K562 (cell line): Measurements from ENCODE around the gene ECI2.

Experiments
- BRF2 ChIP-seq: IDR thresholded peaks from 3 replicates; pipeline ENCODE4 v1.6.1; 2011; ENCODE audit warnings: borderline replicate concordance, mild to moderate bottlenecking; ENCODE audit not compliant: insufficient read length, insufficient read depth
- CBX8 ChIP-seq: fragments of 200-600 bp; sonication (generic); IDR thresholded peaks from 2 replicates; pipeline ENCODE4 v1.6.1; 2012; ENCODE audit warnings: borderline replicate concordance, mixed run types, low read depth, mild to moderate bottlenecking, moderate library complexity, mixed read lengths, low read length, control low read depth, inconsistent platforms; ENCODE audit not compliant: poor library complexity, severe bottlenecking; ENCODE audit errors: extremely low read depth
- CTCF ChIP-seq, 3 experiments: IDR thresholded peaks in 2 of 3; conservative IDR thresholded peaks in 1 of 3; 2 replicates each; pipeline ENCODE4 v1.5.1; 2011 to 2012; ENCODE audit warnings: low read length in 3 of 3, mild to moderate bottlenecking in 3 of 3, control low read depth in 2 of 3, improper control_type of control experiment in 1 of 3, inconsistent platforms in 1 of 3, low read depth in 1 of 3, mixed read lengths in 1 of 3, moderate library complexity in 1 of 3; ENCODE audit not compliant: insufficient read depth in 2 of 3
- DDX20 ChIP-seq: fragments of 450-650 bp; IDR thresholded peaks from 2 replicates; pipeline ENCODE4 v1.6.1; 2016; ENCODE audit warnings: missing genetic modification characterization, low read depth, mild to moderate bottlenecking, missing compliant biosample characterization, moderate library complexity
- FOS ChIP-seq: IDR thresholded peaks from 3 replicates; pipeline ENCODE4 v1.6.1; 2011; ENCODE audit not compliant: insufficient read length; ENCODE audit errors: extremely low read depth
- JUNB ChIP-seq: fragments of 450-650 bp; formaldehyde crosslinking; conservative IDR thresholded peaks from 2 replicates; pipeline ENCODE4 v1.4.0; 2020; ENCODE audit warnings: mild to moderate bottlenecking
- NFE2L1 ChIP-seq: fragments of 450-650 bp; IDR thresholded peaks from 2 replicates; pipeline ENCODE4 v1.6.1; 2016; ENCODE audit warnings: missing genetic modification characterization, low read depth, mild to moderate bottlenecking, missing compliant biosample characterization, moderate library complexity, borderline replicate concordance
- POLR2A ChIP-seq: fragments of 450-650 bp; conservative IDR thresholded peaks from 2 replicates; pipeline ENCODE4 v1.6.1; 2016
- PTTG1 ChIP-seq: fragments of 450-650 bp; IDR thresholded peaks from 2 replicates; pipeline ENCODE4 v1.6.1; 2016; ENCODE audit warnings: low read depth, mild to moderate bottlenecking, missing genetic modification characterization, missing compliant biosample characterization
- ZFP36 ChIP-seq: fragments of 150-350 bp; IDR thresholded peaks from 2 replicates; pipeline ENCODE4 v1.6.1; 2018; ENCODE audit warnings: low read length, low read depth; ENCODE audit not compliant: partially characterized antibody
- ZNF354B ChIP-seq: fragments of 250-450 bp; sonication (Bioruptor Pico); IDR thresholded peaks from 2 replicates; pipeline ENCODE4 v1.4.0; 2020
- ZNF398 ChIP-seq: fragments of 250-450 bp; sonication (Bioruptor Pico); IDR thresholded peaks from 2 replicates; pipeline ENCODE4 v1.8.0; 2021; ENCODE audit warnings: moderate library complexity, mild to moderate bottlenecking, inconsistent platforms
- ZNF639 ChIP-seq, 2 experiments: fragments of 200-800 bp in 1 of 2; sonication (Bioruptor generic) in 1 of 2; sonication (generic) in 1 of 2; formaldehyde crosslinking in 1 of 2; IDR thresholded peaks in 1 of 2; conservative IDR thresholded peaks in 1 of 2; 2 replicates each; pipeline versions ENCODE4 v1.5.0 to v1.6.1; 2016 to 2020; ENCODE audit warnings: missing compliant biosample characterization in 1 of 2, missing genetic modification characterization in 1 of 2, missing genetic modification reagents in 1 of 2

- TF ChIP-seq ZNF639 (CRISPR knock-in tag; conservative IDR thresholded peaks at IDR 0.05 in 1 of 2, IDR thresholded peaks at IDR 0.05 in 1 of 2) (no peak), JUNB (CRISPR knock-in tag) (no peak), BRF2 (no peak), CTCF (IDR thresholded peaks at IDR 0.05 in 2 of 3, conservative IDR thresholded peaks at IDR 0.05 in 1 of 3; ENCODE audit: insufficient read depth in 2 of 3, low read depth in 1 of 3, low read length in 3 of 3) (no peak), CBX8 (no peak), FOS (no peak), PTTG1 (no peak), ZNF398 (no peak), ZFP36 (no peak), NFE2L1 (tag) (no peak), POLR2A (no peak), ZNF354B (CRISPR knock-in tag) (no peak), DDX20 (no peak)
These were observed 28.2 kb upstream of the ECI2 start for GRCh38 chr6:4163408-4164116.
